Osteoblast (primary cell): Measurements from ENCODE around the gene ZNF865. TPM values are rescaled to one million over a fixed set of nuclear protein-coding genes. Genes with fewer than 3 reads are reported as not detected.

Experiments used
- DNase-seq: peaks from one replicate; pipeline ENCODE4 v3.0.0; 2011; ENCODE audit warnings: low spot score, mixed read lengths; ENCODE audit not compliant: insufficient read length; ENCODE audit errors: missing footprints
- H2AFZ ChIP-seq: 2 replicates; pipeline ENCODE4 v1.6.0; 2011; ENCODE audit warnings: mild to moderate bottlenecking, low read length
- H3K27ac ChIP-seq: 2 replicates; pipeline ENCODE4 v1.5.1; 2011; ENCODE audit warnings: mild to moderate bottlenecking, low read depth, low read length, moderate library complexity
- H3K27me3 ChIP-seq: 2 replicates; pipeline ENCODE4 v1.6.0; 2012; ENCODE audit warnings: mild to moderate bottlenecking, control low read depth, inconsistent platforms, low read length, moderate library complexity; ENCODE audit not compliant: insufficient read depth
- H3K36me3 ChIP-seq: 2 replicates; pipeline ENCODE4 v1.5.1; 2011; ENCODE audit warnings: mild to moderate bottlenecking, low read length, control low read depth, moderate library complexity; ENCODE audit not compliant: insufficient read depth
- H3K4me1 ChIP-seq: 2 replicates; pipeline ENCODE4 v1.5.1; 2011; ENCODE audit warnings: mild to moderate bottlenecking, low read length, control low read depth, moderate library complexity; ENCODE audit not compliant: insufficient read depth
- H3K4me2 ChIP-seq: 2 replicates; pipeline ENCODE4 v1.6.0; 2011; ENCODE audit warnings: mild to moderate bottlenecking, low read length; ENCODE audit not compliant: insufficient read depth
- H3K4me3 ChIP-seq: fragments of 200-600 bp; sonication (generic); 3 replicates; pipeline ENCODE4 v1.5.1; 2012; ENCODE audit warnings: mild to moderate bottlenecking, low read length, inconsistent platforms; ENCODE audit not compliant: insufficient read depth
- H3K79me2 ChIP-seq: 2 replicates; pipeline ENCODE4 v1.6.0; 2012; ENCODE audit warnings: mild to moderate bottlenecking, low read length, control low read depth, inconsistent platforms; ENCODE audit not compliant: insufficient read depth
- H3K9me3 ChIP-seq: 2 replicates; pipeline ENCODE4 v1.5.1; 2011; ENCODE audit warnings: low read depth, low read length, control low read depth
- H4K20me1 ChIP-seq: 2 replicates; pipeline ENCODE4 v1.6.0; 2012; ENCODE audit warnings: mild to moderate bottlenecking, low read length, control low read depth; ENCODE audit not compliant: insufficient read depth
- total RNA-seq: library from RNA; depleted of rRNA; stranded (reverse); fragments of >200 nt; gene quantifications from 2 replicates; pipeline ENCODE4 v1.2.3, GENCODE V29; 2012
- TF ChIP-seq, protein P1 (sequence below): IDR thresholded peaks from 2 replicates; pipeline ENCODE4 v1.5.1; 2011; ENCODE audit warnings: mild to moderate bottlenecking, low read depth, low read length, moderate library complexity; ENCODE audit errors: extremely low read depth

The ZNF865 gene
- total RNA-seq, 1 donor = 1.4 TPM

DNA sequence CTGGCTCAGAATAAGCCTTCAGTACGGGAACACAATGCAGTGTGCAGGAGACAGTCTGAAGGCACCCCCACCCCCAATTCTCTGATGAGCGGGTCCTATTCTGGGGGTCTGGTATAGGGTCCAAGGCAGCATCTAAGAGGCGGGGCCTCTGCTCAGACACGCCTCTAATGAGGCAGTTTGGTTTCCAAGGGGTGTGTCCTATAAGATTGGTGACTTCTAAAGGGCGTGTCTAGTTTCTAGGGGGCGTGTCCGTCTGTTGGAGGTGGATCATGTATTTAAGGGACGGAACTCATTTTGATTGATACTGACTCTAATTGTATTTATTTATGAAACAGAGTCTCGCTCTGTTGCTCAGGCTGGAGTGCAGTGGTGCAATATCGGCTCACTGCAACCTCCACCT lies 14.8 kb upstream of the ZNF865 start:
- H3K9me3 ChIP-seq = no peaks in the 10 kb centered on the region
- H4K20me1 ChIP-seq = no peaks in the 10 kb centered on the region
- no peaks in the 10 kb centered on the region for H3K27me3 ChIP-seq
- H2AFZ ChIP-seq = no peak overlapping the region
- no peak overlapping the region for H3K4me2 ChIP-seq
- TF ChIP-seq, protein P1, sequence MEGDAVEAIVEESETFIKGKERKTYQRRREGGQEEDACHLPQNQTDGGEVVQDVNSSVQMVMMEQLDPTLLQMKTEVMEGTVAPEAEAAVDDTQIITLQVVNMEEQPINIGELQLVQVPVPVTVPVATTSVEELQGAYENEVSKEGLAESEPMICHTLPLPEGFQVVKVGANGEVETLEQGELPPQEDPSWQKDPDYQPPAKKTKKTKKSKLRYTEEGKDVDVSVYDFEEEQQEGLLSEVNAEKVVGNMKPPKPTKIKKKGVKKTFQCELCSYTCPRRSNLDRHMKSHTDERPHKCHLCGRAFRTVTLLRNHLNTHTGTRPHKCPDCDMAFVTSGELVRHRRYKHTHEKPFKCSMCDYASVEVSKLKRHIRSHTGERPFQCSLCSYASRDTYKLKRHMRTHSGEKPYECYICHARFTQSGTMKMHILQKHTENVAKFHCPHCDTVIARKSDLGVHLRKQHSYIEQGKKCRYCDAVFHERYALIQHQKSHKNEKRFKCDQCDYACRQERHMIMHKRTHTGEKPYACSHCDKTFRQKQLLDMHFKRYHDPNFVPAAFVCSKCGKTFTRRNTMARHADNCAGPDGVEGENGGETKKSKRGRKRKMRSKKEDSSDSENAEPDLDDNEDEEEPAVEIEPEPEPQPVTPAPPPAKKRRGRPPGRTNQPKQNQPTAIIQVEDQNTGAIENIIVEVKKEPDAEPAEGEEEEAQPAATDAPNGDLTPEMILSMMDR = no peak
- H3K27ac ChIP-seq = no peak overlapping the region
- H3K4me1 ChIP-seq = peaks cover 12% of the 10 kb centered on the region
- DNase-seq = peak; percentile 80
- H3K79me2 ChIP-seq = no peaks in the 10 kb centered on the region
- H3K36me3 ChIP-seq = peaks cover 11% of the 10 kb centered on the region
- no peak overlapping the region for H3K4me3 ChIP-seq

DNA sequence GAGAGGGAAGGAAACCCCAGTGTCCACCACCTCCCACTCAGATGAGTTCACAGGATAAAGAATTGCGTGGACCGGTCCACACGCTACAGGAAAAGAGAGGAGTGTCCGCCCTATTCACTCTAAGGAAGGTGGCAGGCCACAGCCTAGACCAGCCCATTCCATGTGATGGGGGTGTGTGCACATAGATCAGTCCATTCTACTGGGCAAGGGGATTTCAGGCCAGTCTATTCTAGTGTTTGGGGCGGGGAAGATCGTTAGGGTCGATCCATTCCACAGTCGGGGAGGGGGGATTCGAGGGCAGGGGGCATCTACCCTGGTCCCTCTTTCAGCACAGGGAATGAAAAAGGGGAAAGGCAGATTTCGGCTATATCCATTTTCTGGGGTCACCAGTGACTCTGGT lies 13.9 kb upstream of the ZNF865 start:
- Histone ChIP-seq H3K27ac (no peak overlapping the region), H3K27me3 (no peaks in the 10 kb centered on the region), H3K79me2 (no peaks in the 10 kb centered on the region), H3K4me1 (peaks cover 6% of the 10 kb centered on the region), H3K9me3 (no peaks in the 10 kb centered on the region), H4K20me1 (no peaks in the 10 kb centered on the region), H3K36me3 (peaks cover 16% of the 10 kb centered on the region), H3K4me3 (no peak overlapping the region), H2AFZ (no peak overlapping the region), H3K4me2 (no peak overlapping the region)
- DNase-seq = peak; percentile 78
- TF ChIP-seq, protein P1 = no peak

DNA sequence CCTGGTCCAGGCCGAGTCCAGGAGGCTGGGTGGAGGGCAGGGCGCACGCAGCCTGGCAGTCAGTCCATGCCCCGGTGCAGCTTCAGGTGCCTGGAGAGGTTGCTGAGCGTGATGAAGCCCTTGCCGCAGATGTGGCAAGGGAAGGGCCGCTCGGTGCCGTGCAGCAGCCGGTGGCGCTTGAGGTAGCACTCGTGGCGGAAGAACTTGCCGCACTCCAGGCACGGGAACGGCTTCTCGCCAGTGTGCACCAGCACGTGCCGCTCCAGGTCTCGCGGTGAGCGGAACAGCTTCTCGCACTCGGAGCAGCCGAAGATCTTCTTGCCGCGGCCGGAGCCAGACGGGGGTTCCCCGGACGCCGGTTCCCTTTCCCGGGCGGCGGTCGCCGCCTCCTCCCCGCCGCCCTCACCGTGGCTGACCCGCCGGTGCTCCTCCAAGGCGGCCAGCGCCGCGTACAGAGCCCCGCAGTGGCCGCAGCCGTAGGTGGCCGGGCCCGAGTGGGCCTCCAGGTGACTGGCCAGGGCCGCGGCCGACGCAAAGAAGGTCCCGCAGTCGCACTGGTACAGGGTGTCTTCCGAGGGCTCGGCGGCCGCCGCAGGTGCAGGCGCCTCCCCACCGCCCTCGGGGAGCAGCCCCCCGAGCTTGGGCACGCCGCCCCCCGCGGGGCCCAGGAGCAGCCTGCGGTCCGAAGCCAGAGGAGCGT lies 12.9 kb upstream of the ZNF865 start:
- Histone ChIP-seq H3K4me2 (no peak overlapping the region), H3K36me3 (peaks cover 21% of the 10 kb centered on the region), H4K20me1 (no peaks in the 10 kb centered on the region), H3K27me3 (no peaks in the 10 kb centered on the region), H3K9me3 (no peaks in the 10 kb centered on the region), H3K4me3 (no peak overlapping the region), H2AFZ (no peak overlapping the region), H3K27ac (no peak overlapping the region), H3K4me1 (no peaks in the 10 kb centered on the region), H3K79me2 (no peaks in the 10 kb centered on the region)
- peak; percentile 73 for DNase-seq
- TF ChIP-seq, protein P1 = no peak

DNA sequence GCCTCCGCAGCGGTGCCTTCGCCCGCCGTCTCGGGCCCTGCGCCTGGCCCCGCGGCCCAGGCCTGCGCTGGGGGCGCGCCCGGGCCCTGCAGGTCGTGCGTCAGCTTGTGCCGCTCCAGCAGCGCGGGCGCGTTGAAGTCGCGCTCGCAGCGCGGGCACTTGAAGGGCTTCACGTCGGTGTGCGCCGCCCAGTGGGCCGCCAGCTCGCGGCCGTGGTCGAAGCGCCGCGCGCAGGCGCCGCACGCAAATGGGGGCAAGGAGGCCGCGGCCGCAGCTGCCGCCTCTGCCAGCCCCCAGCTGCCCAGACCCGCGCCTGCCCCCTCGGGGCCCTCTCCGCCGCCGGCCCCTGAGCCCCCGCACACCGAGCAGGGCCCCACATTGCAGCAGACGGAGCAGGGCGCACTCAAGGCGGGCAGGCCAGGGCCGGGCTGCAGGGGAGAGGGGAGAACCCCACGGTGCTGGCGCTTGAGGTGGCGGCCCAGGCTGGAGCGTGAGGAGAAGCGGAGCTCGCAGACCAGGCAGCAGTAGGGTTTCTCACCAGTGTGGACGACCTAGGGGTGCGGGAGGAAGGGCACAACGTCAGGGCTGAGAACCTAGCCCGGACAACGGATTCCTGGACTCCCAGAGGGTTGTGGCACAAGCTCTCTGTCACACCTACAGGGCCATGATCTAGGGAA lies 12.2 kb upstream of the ZNF865 start:
- Histone ChIP-seq H3K4me1 (no peaks in the 10 kb centered on the region), H2AFZ (no peak overlapping the region), H3K79me2 (no peaks in the 10 kb centered on the region), H3K27me3 (no peaks in the 10 kb centered on the region), H3K9me3 (no peaks in the 10 kb centered on the region), H3K36me3 (peaks cover 21% of the 10 kb centered on the region), H4K20me1 (peaks cover 4% of the 10 kb centered on the region), H3K27ac (no peak overlapping the region), H3K4me2 (no peak overlapping the region), H3K4me3 (no peak overlapping the region)
- peak; percentile 32 for DNase-seq
- TF ChIP-seq, protein P1 = no peak
